ENCODE results near the gene MYT1.
"Not testable (repeated sequence)": the region's sequence is repeated elsewhere in the genome, so short reads cannot be mapped to it uniquely, and the experiment has no call there.

The MYT1 gene

DNA sequence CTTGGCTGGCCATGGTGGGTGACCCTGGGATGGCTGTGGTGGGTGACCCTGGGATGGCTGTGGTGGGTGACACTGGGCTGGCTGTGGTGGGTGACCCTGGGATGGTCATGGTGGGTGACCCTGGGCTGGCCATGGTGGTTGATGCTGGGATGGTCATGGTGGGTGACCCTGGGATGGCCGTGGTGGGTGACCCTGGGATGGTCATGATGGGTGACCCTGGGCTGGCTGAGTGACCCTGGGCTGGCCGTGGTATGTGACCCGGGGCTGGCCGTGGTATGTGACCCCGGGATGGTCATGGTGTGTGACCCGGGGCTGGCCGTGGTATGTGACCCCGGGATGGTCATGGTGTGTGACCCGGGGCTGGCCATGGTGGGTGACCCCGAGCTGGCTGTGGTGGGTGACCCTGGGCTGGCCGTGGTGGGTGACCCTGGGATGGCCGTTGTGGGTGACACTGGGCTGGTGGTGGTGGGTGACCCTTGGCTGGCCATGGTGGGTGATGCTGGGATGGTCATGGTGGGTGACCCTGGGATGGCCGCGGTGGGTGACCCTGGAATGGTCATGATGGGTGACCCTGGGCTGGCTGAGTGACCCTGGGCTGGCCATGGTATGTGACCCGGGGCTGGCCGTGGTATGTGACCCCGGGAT, 70.8 kb downstream of the MYT1 start:
- DNase-seq, result not testable (repeated sequence)

DNA sequence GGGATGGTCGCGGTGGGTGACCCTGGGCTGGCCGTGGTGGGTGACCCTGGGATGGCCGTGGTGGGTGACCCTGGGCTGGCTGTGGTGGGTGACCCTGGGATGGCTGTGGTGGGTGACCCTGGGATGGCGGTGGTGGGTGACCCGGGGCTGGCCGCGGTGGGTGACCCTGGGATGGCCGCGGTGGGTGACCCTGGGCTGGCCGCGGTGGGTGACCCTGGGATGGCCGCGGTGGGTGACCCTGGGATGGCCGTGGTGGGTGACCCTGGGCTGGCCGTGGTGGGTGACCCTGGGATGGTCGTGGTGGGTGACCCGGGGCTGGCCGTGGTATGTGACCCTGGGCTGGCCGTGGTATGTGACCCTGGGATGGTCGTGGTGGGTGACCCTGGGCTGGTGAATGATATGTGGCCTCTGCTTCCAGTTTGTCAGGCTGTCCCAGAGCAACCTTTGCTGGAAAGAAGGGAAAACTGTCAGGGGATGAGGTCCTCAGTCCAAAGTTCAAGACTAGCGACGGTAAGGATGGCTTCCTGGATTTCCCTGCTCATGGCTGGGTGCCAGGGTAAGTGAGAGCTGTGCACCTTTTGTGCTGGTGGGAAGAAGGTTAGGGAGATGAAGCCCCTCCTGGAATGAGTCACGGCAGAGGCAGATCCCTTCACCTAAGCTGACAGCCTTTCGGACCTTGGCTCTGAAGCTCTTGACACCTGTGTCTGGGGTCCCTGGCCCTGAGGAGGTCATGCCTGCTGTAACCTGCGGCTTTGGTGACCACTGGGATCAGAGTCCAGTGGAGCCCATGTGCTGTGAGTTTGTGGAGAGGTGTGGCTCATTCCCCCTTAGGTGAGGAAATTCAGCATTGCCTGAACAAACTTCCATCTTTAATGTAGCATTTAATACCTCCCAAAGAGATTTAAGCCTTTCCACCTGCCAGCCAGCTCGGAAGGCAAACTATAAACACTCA, 72.2 kb downstream of the MYT1 start:
- DNase-seq, result no peak

DNA sequence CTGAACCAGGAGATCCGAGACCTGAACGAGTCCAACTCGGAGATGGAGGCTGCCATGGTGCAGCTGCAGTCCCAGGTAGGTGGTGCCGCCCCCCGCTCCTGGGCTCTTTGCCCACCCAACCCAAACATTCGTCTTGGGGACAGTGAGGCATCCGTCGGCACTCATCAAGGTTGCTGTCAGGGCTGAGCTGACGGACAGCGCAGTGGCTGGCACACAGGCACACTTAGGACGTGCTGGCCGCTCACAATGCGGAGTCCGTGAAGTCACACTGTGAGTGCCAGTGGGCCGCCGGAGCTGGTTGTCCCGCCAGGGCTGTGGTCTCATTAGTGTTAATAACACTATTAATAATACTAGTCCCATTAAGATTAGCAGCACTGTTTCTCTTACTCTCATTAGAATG, 73.1 kb downstream of the MYT1 start:
- no peak for DNase-seq

DNA sequence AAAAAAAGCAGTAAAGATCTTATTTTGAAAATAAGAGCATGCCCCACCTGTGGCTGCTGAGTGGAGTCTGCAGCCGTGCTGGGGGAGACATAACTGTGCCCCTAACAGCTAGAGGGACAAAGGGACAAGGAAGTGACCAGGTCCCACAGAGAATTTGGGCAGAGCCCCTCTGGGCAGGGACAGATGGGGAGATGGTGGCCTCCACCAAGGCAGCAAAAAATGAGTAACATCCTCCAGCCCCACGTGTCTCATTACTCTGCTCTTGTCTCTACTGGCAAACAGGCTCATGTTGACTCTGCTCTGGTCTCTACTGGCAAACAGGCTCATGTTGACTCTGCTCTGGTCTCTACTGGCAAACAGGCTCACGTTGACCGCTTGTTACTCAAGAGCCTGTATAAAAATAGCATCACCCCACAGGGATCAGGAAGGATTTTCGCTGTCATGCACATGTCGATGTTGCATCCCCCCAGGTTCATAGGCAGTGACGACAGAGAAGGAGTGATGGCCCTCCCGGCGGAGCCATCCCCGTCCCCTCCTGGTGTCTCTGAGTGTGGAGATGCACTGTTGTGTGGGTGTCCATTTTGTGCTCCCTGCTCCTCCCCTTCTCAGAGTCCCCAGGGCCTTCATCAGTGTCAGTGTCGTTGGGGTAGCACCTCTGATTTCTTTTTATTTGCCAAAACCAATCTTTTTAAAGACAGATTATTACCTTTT, 74.0 kb downstream of the MYT1 start:
- no peak for DNase-seq

DNA sequence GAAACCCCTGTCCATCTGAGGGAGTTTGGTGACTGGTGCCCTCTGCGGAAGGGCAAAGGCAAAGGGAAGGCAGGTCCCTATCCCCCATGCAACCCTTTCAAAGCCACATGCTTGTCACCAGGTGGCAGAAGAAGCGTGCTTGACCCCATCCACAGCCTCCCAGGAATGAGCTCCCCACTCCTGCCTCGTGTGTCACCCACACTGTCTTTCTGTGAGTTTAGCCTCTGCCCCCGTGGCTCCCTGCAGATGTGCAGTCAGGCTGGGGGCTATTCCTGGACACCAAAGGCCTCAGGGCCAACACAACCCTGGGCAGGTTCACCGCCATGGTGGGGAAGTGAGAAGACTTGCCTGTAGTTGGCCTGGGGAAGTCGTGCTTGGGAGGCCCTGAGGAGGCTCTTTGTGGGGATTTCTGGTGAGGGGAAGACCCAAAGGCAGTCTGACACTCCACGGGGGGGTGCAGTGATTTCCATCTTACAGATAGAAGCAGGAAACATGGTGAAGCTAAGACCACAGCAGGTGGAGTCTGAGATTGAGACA, 74.7 kb downstream of the MYT1 start:
- DNase-seq, result no peak

DNA sequence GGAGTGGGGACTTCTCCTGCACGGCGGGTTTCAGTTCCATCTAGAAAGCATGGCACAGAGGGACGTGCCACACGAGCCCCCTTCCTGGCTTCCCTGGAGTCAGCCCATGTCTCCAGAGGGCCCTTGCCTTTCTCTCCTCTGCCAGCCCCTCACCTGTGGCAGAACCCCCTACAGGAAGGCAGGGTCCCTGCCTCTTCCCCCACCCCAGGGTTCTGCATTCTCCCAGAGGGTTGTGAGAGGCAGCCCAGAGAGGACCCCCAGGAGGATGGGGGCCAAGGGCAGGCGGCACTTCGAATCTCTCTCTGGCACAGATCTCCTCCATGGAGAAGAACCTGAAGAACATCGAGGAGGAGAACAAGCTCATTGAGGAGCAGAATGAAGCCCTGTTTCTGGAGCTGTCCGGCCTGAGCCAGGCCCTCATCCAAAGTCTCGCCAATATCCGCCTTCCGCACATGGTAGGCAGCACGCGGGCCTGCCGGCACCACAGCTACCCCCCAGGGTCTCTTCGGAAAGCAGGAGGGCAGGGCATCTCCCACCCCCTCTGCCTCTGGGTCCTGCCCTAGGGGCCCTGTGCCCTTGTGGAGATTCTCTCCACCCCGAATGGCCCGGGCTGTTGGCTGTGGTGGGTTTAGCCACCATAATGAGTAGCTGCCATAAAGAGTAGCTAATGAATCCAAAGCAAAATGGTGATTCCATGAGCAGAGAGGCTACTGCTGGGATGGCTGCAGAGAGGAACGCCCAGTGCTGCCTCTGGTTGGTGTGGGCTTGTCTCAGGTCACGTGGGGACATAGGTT, 75.4 kb downstream of the MYT1 start:
- DNase-seq, result no peak

DNA sequence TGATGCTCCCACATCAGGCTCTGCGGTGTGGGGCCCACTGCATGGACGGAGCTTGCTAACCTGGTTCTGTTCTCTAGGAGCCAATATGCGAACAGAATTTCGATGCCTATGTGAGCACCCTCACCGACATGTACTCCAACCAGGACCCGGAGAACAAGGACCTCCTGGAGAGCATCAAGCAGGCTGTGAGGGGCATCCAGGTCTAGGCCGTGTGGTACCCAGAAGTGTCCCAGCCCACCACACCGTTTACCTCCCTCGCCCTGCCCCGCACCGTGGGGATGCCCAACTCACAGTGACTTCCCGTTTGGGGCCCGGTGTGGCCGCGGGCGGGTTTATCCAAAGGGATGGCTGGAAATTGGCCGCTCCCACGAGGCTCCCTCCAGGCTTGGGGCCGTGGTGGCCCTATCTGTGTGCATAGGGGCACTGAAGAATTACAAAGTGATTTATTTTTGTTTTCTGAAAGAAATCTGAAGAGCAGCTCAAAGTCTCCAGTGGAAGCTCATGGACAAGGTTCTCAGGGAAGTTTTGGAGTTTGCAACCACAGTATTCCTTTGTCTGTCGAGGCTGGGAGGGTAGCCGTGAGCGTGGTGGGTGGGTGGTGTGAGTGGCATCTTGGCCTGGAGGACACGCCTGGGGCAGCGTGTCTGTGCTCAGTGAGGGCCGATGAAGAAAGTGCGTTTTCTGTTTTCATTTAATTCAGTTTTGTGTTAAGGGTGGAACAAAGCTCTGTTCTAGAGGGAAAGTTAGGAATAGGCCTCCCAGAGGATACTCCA, 76.2 kb downstream of the MYT1 start:
- no peak for DNase-seq

DNA sequence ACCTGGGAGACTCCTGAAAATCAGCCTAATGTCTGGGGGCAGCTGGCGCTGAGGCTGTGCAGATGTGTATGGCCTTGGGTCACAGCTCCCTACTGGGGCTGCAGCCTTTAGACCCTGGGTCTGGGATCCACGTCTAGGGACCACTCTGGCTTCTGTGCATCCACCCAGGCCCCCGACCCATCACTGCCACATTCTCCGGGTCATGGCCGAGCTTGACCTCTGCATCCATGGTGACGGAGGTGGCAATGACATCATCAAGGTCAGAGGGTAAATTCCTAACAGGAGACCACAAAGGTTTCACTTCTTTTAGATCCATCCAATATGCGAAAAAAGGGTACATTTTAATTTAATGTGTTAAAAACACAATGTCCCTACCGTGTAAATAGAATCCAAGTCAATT, 76.8 kb downstream of the MYT1 start:
- no peak for DNase-seq

- no peak for DNase-seq
Observed at GRCh38 chr20:64242003-64242796, 77.9 kb downstream of the MYT1 start.

DNA sequence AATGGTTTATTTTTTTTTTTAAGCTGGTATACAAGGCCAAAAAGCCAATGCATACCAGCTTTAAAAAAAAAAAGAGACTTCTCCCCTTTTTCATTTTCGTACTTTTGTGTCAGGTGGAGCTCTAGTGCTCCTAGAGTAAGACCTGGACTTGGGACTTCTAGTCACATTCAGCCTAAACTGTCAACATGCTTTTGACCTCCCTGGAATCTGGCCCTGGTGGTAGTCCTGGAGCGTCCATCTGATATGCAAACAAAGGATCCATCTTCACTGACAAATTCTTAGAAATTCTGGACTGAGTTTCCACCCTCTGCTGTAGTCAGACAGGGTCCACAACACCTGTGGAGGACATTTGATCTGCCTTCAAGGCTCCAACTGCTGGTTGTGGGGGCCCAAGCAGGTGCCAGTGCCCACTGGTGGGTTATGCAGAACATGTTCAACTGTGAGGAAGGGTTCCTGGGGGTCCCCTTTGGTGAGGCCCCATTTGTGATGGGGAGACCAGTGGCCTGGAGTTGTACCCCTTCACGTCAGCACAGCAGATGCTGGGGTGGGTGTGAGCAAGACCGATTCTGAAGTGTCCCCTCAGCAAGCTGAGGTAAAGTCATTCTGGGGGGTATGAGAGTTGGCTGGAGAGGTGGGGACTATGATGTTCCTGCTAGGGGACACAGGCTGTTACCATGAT, 78.7 kb downstream of the MYT1 start:
- DNase-seq, result no peak

GRCh38 chr20:64244281-64244805, 80.1 kb downstream of the MYT1 start:
- DNase-seq, result no peak

DNA sequence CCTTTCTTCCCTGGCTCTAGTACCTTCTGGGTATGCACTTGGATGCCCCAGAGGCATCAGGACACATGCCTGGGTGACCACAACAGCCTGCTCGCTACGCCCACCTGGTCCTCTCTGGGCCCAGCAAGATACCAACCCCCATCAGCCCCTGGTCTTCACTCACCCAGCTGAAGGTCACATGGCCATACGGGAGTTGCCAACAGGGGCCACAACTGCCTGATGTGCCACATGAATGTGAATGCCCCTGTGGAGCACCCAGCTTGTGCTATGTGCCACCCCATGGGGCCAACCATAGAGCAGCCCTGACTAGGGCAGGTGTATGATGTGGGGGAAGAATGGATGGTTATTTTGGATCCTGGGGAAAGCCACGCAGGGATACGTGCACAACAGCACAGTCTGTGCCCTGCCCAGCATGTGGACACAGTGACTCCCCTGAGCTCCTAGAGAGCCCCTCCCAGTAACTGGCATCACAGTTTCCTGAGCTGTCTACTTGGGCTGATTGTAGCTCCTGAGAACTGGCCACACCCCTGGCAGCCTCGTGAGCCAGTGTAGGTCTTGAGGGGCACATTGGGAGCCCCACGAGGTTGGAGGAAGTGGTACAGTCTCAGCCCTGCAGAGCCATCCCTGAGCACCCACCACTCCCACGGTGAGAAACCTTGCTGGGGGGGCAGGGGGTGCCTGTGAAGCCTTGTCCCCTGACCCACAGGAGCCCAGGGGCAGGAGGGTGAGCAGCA, 80.8 kb downstream of the MYT1 start:
- DNase-seq, result no peak

GRCh38 chr20:64245746-64246595, 81.7 kb downstream of the MYT1 start:
- DNase-seq, result no peak

DNA sequence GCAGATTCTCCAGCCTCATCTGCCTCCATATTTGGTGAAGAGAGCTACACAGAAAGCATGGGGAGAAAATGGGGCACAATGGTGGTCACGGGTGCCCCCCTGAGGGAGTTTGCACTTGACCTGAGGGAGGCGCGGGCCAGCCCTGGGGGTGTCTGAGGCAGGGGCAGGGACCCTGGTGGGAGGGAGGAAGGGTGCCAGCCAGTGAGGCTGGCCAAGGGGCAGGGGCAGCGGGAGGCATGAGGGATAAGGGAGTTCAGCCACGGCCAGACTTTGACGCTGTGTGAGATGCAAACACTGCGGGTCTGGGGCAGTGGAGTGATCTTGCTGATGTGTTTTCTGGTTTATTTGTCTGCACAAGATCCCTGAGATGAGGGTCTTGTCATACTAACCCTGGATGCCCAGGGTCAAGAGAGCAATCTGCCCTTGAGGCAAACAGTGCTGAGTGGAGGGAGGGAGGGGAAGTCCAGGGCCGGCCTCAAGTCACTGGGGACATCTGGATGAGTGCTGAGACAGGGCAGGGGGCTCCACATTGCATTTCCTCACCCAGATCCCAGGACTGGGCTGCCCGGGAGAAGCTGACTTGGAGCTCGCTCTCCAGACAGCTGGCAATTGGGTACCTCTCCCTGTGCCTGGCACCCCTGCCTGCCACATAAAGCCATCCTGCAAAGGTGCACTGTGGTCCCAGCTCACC, 82.5 kb downstream of the MYT1 start:
- DNase-seq, result no peak

- no peak for DNase-seq
Observed at GRCh38 chr20:64247307-64247618, 83.0 kb downstream of the MYT1 start.

GRCh38 chr20:64247970-64248841, 84.0 kb downstream of the MYT1 start:
- no peak for DNase-seq

- no peak for DNase-seq
Observed at GRCh38 chr20:64250027-64250426, 85.8 kb downstream of the MYT1 start.
